Activated CD4-positive, alpha-beta T cell treated with anti-CD3 and anti-CD28 coated beads for 48 hours (primary cell): Measurements from ENCODE around the gene TTC16.
A peak's percentile ranks its signal among the peaks of the same experiment; 100 is the strongest.

Experiments
- DNase-seq: peaks from one replicate; pipeline ENCODE4 v3.0.0-alpha.2; 2020

TTC16 gene

DNA sequence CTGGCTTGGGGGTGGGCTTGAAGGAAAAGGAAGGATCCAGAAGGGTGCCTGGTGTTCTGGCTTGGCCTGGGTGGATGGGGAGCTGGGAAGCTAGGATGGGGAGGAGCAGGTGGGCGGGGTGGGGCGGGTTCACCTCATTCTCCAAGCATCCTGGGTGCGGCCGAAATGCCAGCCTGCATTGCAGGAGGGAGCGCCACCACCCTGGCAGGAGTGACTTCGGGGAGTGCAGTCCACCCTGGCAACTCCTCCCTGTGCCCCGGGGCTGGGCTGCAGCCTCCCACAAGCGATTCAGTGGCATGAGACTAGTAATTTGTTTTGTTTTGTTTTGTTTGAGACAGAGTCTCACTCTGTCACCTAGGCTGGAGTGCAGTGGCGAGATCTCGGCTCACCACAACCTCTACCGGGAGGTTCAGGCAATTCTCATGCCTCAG lies 5.5 kb downstream of the TTC16 start:
- no peak for DNase-seq

DNA sequence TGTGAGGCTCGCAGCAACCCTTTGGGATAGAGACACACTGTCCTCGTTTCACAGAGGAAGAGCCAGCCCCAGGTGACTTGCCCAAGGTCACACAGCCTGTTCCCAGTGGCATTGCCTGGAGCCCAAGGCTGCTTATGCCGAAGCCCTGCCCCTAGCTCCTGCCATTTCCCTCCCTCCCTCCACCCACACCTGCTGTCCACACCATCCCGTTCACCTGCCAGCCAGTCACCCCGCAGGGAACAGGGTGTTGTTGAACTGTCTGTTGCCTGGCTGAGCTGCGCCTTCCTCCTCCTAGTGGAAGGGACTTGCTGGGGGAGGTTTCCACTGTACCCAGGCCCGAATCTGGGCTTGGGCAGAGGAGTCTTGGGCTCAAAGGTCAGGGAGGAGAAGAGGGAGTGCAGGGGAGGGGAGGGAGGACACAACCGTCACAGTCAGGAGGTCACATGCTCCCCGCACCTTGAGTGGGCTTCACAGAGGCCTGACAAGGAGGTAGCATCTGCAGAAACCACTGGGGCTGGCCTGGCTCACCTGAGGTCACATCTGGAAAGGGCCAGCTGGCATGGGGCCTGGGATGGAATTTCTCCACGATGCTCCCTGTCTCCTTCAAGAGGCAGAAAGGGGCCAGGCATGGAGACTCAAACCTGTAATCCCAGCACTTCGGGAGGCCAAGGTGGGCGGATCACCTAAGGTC lies 6.3 kb downstream of the TTC16 start:
- DNase-seq: no peak

GRCh38 chr9:127723013-127723412 lies 7.1 kb downstream of the TTC16 start:
- no peak for DNase-seq

DNA sequence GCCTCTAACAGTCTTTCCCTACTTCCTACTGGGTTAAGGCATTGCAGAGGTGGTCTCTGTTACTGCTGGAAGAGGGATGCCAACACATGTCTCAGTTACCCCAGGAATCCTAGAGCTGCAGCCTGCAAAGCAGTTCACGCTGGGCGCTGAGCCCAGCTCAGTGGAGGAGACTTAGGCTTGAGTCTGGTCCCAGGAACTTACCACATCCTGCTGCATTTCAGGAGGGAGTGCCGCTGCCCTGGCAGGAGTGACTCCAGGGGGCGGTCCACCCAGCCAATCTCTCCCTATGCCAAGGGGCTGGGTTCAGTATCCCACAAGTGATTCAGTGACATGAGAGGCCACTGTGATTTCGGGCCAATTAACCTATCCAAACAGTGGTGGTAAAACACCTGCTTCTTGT lies 7.6 kb downstream of the TTC16 start:
- DNase-seq: no peak

DNA sequence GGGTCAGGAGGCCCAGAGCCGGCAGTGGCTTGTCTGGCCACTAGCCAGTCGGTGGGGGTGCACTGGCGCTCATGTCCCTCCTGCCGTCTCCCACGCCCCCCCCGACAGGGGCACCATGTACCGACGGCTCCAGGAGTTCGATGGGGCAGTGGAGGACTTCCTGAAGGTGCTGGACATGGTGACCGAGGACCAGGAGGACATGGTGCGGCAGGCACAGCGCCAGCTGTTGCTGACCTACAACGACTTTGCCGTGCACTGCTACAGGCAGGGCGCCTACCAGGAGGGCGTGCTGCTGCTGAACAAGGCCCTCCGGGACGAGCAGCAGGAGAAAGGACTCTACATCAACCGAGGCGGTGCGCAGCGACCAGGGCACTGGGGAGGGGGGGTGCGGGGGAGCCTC lies 8.1 kb downstream of the TTC16 start:
- DNase-seq: no peak

DNA sequence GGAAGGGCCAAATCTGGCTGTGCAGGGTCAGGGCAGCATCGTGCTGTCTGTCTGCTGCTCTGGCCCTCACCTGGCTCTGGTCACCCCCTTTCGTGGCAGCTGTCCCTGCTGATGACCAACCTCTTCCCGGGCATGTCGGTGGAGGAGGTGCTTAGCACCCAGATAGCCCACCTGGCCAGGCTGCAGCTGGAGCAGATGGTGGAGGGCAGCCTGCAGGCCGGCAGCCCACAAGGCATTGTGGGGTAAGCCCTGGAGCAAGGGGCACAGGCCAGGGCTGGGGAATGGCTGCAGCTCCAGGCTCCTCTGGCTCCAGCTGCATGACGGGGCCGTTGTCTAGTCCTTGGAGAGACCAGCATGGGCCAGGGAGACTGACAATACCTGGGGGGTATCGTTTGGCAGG lies 11.0 kb downstream of the TTC16 start:
- DNase-seq: no peak

DNA sequence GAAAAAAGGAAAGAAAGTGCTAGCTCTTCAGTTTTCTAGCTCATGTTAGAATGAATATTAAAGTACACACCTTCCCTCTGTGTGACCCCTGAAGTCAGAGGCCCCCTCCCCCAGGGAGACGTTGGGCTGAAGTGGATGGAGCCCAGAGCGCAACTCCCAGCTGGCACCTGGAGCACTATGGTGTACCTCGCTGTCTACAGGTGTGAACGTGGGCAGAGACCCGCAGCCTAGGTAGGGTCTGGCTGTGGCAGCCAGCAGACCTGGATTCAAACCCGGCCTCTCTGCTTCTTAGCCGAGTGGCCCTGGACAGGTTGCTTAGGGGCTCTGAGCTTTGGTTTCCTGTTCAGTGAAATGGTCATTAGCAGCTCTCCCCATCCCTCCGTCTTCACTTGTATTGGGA lies 12.9 kb downstream of the TTC16 start:
- DNase-seq: no peak

GRCh38 chr9:127729522-127730256 lies 13.8 kb downstream of the TTC16 start:
- DNase-seq: no peak

- DNase-seq: no peak
These were observed 14.4 kb downstream of the TTC16 start for GRCh38 chr9:127730262-127730661.

GRCh38 chr9:127730799-127731410 lies 15.0 kb downstream of the TTC16 start:
- DNase-seq: no peak

- DNase-seq: no peak
These were observed 16.1 kb downstream of the TTC16 start for GRCh38 chr9:127731938-127732337.

- no peak for DNase-seq
These were observed 16.6 kb downstream of the TTC16 start for GRCh38 chr9:127732444-127732843.

- no peak for DNase-seq
These were observed 17.7 kb downstream of the TTC16 start for GRCh38 chr9:127733614-127734013.

- no peak for DNase-seq
These were observed 18.4 kb downstream of the TTC16 start for GRCh38 chr9:127734247-127734746.

DNA sequence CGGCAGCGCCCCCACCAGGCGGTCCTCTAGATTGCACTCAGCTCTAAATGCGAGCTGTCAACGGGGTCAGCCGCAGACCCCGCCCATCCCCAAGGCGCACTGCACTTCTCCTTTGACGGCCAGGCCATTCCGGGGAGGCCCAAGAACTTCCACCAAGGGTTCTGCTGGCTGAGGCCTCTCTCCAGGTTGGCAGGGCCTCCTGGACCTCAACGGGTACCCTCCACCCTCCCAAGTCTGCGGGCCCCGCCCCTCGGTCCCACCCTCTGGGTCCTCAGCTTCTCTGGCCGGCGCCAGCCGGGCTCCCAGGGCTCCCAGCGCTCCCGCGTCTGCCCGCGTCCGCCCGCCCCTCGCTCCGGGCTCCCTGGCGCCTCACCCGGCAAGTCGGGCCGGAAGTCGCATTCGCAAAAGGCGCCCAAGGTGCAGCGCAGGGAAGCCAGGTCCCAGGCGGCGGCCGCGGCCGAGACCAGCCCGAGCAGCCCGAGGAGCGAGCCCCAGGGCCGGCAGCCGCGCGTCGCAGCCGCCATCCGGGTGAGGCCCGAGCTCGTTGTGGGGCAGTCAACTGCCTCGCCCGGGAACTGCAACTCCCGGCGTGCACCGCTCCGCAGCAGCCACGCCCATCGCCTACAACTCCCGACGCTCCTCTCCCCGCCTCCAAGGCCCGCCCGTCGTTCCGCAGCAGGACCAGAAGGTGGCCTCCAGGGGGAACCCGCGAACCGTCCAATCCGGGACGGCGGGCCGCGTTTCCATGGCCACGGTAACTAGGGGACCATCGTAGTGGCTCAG lies 19.1 kb downstream of the TTC16 start, which contains the start of gene TOR2A:
Gene TOR2A, minus strand, starts transcription at position 548 of the 783 bp plus-strand sequence. Its CDS starts 24 bp downstream, at position 524.
- DNase-seq: peak; percentile 99

GRCh38 chr9:127735530-127736185 lies 19.8 kb downstream of the TTC16 start:
- no peak for DNase-seq

GRCh38 chr9:127738666-127739065 lies 22.8 kb downstream of the TTC16 start:
- no peak for DNase-seq

DNA sequence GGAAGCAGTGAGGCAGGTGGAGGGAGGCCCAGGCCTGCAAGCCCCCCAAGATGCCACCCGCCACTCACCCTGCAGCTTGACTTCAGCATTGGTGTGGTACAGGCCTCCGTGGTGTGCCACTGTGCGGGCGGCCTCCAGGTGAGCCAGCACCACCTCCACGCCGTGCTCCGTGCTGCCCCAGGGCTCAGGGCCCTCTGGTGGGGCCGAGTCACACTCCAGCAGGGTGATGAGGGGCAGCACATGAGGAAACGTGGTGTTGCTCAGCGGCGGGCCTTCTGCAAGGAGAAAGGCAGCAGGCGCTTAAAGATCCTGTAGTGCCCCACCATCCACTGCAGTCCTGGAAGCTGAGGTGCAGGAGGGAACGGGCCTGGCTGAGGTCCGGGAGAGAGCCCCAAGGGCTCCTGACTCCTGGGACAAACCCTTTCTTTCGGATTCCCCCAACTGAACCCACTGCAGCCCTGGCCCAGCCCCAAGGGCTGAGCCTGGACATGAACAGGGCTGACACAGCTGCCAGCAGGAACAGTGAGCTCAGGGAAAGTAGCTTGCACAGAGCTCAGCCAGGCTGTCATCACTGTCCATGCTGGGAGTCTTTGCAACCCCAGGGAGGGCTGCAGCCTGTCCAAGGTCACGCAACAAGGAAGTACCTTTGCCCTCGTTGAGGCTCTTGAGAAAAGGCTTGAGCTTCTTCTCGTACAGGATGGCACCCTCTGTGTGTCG lies 23.9 kb downstream of the TTC16 start:
- DNase-seq: no peak

GRCh38 chr9:127741831-127742434 lies 26.1 kb downstream of the TTC16 start:
- no peak for DNase-seq

DNA sequence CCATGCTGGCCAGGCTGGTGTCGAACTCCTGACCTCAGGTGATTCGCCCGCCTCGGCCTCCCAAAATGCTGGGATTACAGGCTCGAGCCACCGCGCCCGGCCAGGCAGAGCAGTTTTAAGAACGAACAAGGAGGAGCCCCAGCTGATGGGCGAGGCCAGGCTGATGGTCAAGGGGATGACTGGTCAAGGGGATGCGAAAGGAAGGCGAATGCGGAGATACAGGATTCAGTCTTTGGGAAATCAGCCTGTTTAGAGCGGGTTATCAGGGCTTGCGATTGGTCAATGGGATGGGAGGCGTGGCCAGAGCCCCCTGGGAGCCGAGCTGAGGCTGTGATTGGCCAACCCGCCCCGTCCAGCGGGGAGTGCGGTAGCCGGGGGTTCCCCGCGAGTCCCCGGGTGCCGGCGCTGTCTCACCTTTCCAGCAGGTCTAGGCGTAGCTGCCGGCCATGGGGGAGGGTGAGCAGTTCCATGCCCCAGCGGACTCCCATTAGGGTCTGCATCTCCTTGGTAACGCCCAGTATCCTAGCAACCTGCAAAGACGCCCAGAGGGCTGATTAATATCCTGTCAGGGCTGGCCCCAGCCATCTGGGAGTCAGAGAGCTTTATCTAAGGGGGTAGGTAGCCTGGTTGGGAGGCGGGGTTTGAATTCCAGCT lies 26.7 kb downstream of the TTC16 start:
- no peak for DNase-seq
